Left renal pelvis (tissue), 4 donors: ENCODE measurements around the gene THEMIS2. TPM values are rescaled to one million over a fixed set of nuclear protein-coding genes. Genes with fewer than 3 reads are reported as not detected.

Experiments
- polyA plus RNA-seq, 4 donors: library from polyadenylated mRNA; unstranded; fragments of 120-200 nt; gene quantifications; one replicate each; pipeline ENCODE4 v1.2.1, GENCODE V29; 2013; ENCODE audit not compliant: insufficient read length in 4 of 4

Gene THEMIS2
- polyA plus RNA-seq, 4 donors = 3.4 to 4.2 (median 3.5) TPM

Other genes with a start within 250 kb of the THEMIS2 start
- gene FGR, start 237.4 kb upstream of the THEMIS2 start, polyA plus RNA-seq = 1 to 10 TPM; 1.2 to 2.8 (median 1.8) TPM
- gene IFI6, start 200.4 kb upstream of the THEMIS2 start, polyA plus RNA-seq = 10 to 100 TPM; 21.6 to 53.3 (median 25.5) TPM
- gene FAM76A, start 146.6 kb upstream of the THEMIS2 start, polyA plus RNA-seq = 10 to 100 TPM; 11.9 to 16.7 (median 14.5) TPM
- 10 to 100 TPM; 45.7 to 53.0 (median 50.4) TPM for gene STX12, start 99.3 kb upstream of the THEMIS2 start, polyA plus RNA-seq
- gene PPP1R8, start 41.8 kb upstream of the THEMIS2 start, polyA plus RNA-seq = 10 to 100 TPM; 51.3 to 63.3 (median 55.7) TPM
- gene RPA2, start 42.0 kb downstream of the THEMIS2 start, polyA plus RNA-seq = 10 to 100 TPM; 57.8 to 68.0 (median 62.8) TPM
- 10 to 100 TPM in 2 of 4 donors, 1 to 10 TPM in 1, under 1 TPM in 1; 0.93 to 13.3 (median 11.0) TPM for gene SMPDL3B, start 62.5 kb downstream of the THEMIS2 start, polyA plus RNA-seq
- 1 to 10 TPM; 7.9 to 9.7 (median 8.3) TPM for gene XKR8, start 87.4 kb downstream of the THEMIS2 start, polyA plus RNA-seq
- gene EYA3, start 216.1 kb downstream of the THEMIS2 start, polyA plus RNA-seq = 10 to 100 TPM; 16.9 to 58.0 (median 57.7) TPM